Activated T-helper 1 cell treated with anti-CD3 and anti-CD28 coated beads, Interleukin-12 subunit alpha, Interleukin-12 subunit beta, Interleukin-2, Interleukin-4 antibody, amounts not matched to agents 30 ng/mL and 10 ng/mL and 1 ng/mL, durations not matched to agents 14 hours and 24 hours and 36 hours (primary cell): Measurements from ENCODE around the gene PIGA. TPM values are rescaled to one million over a fixed set of nuclear protein-coding genes. Genes with fewer than 3 reads are reported as not detected.
A peak's percentile ranks its signal among the peaks of the same experiment; 100 is the strongest.

Experiments used
- DNase-seq: peaks from one replicate; pipeline ENCODE4 v3.0.0; 2021; ENCODE audit warnings: low spot score
- H3K27ac Mint-ChIP-seq: one replicate; pipeline ENCODE4 v1.8.0; 2021; ENCODE audit warnings: mild to moderate bottlenecking, mixed read lengths
- H3K27me3 Mint-ChIP-seq: one replicate; pipeline ENCODE4 v1.8.0; 2022; ENCODE audit warnings: mild to moderate bottlenecking, moderate library complexity, mixed read lengths; ENCODE audit not compliant: insufficient read depth
- H3K36me3 Mint-ChIP-seq: one replicate; pipeline ENCODE4 v1.8.0; 2021; ENCODE audit warnings: low read depth, mixed read lengths
- H3K4me1 Mint-ChIP-seq: one replicate; pipeline ENCODE4 v1.8.0; 2021; ENCODE audit warnings: low read depth, mixed read lengths
- H3K4me3 Mint-ChIP-seq: one replicate; pipeline ENCODE4 v1.8.0; 2021; ENCODE audit warnings: mild to moderate bottlenecking, moderate library complexity, mixed read lengths
- H3K9me3 Mint-ChIP-seq: one replicate; pipeline ENCODE4 v1.8.0; 2021; ENCODE audit warnings: mixed read lengths
- intact Hi-C: fragments of 100-400 bp; cut with micrococcal nuclease; formaldehyde crosslinking; loops from one replicate; pipeline ENCODE4 v1.15.1; 2024
- total RNA-seq: library from RNA; stranded (reverse); gene quantifications from 2 replicates; pipeline ENCODE4 v1.2.3, GENCODE V29; 2022

Gene PIGA, protein sequence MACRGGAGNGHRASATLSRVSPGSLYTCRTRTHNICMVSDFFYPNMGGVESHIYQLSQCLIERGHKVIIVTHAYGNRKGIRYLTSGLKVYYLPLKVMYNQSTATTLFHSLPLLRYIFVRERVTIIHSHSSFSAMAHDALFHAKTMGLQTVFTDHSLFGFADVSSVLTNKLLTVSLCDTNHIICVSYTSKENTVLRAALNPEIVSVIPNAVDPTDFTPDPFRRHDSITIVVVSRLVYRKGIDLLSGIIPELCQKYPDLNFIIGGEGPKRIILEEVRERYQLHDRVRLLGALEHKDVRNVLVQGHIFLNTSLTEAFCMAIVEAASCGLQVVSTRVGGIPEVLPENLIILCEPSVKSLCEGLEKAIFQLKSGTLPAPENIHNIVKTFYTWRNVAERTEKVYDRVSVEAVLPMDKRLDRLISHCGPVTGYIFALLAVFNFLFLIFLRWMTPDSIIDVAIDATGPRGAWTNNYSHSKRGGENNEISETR
- total RNA-seq = 23.9 and 25.4 TPM in 2 replicates

DNA sequence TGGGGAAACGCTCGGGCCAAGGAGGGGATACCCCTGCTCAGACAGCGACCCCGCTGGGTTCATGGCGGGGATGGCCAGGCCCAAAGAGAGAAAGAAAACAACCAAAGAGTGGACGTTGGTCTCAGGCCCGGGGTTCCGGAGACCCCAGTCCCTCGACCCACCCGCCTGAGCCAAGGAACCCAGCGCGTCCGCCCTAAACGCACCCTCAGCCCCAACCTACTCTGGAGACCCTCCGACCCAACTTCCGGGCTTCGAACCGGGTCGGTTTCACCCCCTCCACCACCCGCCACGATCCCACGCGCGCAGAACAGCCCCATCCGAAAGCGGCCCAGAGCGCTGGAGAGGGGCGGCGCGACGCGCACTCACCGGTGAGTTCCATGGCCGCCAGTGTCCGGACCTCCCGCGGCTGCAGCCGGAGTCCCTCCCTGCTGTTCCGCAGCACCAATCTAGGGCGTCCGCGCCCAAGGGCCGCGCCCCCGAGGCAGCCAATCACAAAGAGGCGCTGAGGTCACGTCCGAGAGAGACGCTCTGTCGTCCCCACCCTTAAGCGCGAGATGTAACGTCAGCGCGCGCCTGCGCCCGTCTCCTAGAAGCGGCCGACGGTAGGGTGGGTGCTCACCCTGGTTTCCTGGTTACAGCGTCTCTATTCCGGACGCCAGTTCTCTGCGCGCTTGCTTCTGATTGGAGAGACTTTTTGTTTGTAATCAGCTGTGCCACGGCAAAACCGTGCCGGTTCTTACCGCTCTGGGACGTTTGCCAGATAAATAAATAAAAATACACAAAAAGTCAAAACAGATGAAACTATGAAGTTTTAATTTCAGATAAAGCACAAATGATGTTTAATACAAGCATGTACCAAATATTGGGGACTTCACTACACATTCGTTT is at the start of gene PIGA:
Gene PIGA (minus strand): TSS at position 389 of the 888 bp plus-strand sequence. CDS start 3,593 bp downstream, outside the sequence.
- Mint-ChIP-seq H3K4me1 (peaks cover 14% of the 10 kb centered on the region), H3K27ac (peak within 1 kb of the TSS; percentile 88), H3K4me3 (peak within 1 kb of the TSS; percentile 91), H3K9me3 (no peaks in the 10 kb centered on the region), H3K27me3 (no peaks in the 10 kb centered on the region), H3K36me3 (peaks cover 9% of the 10 kb centered on the region)
- peak; percentile 89 for DNase-seq
- intact Hi-C loops = loop anchor here (1.0 to 10.0 kb wide), 10 partner anchors 157 to 1681 kb away; partner anchors contain the start of genes AP1S2, CA5B, FANCB and GEMIN8

DNA sequence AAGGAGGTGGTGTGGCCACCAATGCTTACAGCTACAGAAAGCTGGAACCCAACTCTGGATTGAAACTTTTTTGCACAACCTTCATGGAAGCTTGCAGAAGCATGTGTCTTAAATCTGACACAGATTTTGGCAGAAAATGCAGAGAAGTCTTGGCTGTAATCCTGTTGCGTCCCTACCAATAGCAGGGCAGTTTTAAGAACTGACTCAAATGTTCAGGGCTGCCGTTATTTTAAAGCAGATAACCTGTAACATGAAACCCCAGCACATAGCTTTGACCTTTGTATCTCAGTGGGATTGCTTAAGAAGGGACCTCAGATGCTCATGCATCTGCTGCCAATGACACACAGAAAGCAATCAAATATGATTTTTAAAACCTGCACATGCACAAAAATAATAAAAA is 49.0 kb upstream of the PIGA start, which contains the start of gene VEGFD:
Gene VEGFD (minus strand): TSS at position 110 of the 400 bp plus-strand sequence. CDS start 467 bp downstream, outside the sequence.
- Mint-ChIP-seq H3K36me3 (no peaks in the 10 kb centered on the region), H3K4me3 (no peak within 1 kb of the TSS), H3K27me3 (no peaks in the 10 kb centered on the region), H3K27ac (no peak within 1 kb of the TSS), H3K4me1 (no peaks in the 10 kb centered on the region), H3K9me3 (no peaks in the 10 kb centered on the region)
- intact Hi-C loops = no loop called here
- DNase-seq = no peak

DNA sequence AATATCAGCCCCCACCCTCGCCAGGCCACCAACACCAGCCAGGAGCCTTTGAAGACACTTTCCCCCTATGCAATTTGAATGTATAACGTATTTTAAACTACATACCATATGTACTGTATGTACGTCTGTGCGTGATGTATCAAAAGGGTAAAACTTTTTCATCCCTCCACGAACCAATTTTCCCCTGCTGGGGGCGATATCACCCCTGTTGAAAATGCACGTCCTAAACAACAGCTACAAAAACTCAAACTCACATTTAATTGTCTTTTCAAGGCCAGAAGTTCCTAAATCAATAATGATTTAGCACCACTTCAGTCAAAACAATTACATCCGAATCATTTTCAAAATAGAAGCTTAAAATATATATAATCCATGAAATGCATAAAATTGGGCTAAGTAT is 47.5 kb upstream of the PIGA start:
- intact Hi-C loops = no loop called here
- no peaks in the 10 kb centered on the region for H3K4me1 Mint-ChIP-seq
- no peaks in the 10 kb centered on the region for H3K9me3 Mint-ChIP-seq
- no peak overlapping the region for H3K4me3 Mint-ChIP-seq
- DNase-seq = no peak
- H3K27ac Mint-ChIP-seq = no peak overlapping the region
- no peaks in the 10 kb centered on the region for H3K27me3 Mint-ChIP-seq
- no peaks in the 10 kb centered on the region for H3K36me3 Mint-ChIP-seq

DNA sequence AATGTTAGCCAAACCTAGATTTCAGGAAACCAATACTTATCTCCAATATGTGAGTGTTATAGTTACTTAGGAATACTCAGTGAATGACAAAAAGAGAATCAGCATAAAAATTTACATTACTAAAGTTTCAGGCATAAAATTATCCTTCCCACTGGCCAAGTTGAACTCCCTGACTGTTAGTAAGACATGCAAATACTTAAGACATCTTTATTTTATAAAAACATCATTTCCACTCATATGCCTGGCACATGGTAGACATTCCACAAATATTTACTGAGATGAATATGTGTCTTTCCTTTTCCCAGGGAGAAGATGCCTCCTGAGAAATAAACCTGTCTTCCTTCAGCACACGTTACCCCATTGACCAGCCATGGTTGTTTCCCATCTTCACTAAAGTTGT is 41.6 kb upstream of the PIGA start:
- Mint-ChIP-seq H3K27ac (no peak overlapping the region), H3K36me3 (no peaks in the 10 kb centered on the region), H3K4me1 (no peaks in the 10 kb centered on the region), H3K9me3 (no peaks in the 10 kb centered on the region), H3K27me3 (no peaks in the 10 kb centered on the region), H3K4me3 (no peak overlapping the region)
- intact Hi-C loops = no loop called here
- no peak for DNase-seq

DNA sequence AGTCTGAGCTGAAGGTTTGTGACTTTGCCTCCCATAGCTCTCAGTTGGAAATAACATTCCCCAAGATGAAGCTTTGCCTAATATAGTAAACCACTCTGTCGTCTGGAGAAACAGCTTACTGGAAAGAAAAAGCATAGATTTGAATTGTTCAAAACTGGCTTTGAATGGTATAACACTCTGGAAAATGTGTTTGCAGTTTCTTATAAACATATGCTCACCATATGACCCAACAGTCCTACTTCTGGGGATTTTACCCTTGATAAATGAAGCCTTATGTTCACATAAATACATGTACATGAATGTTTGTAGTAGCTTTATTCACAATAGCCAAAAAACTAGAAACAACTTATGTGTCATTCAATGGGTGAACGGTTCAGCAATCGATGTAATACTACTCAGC is 38.7 kb upstream of the PIGA start:
- Mint-ChIP-seq H3K27me3 (peaks cover 3% of the 10 kb centered on the region), H3K36me3 (no peaks in the 10 kb centered on the region), H3K4me3 (no peak overlapping the region), H3K9me3 (no peaks in the 10 kb centered on the region), H3K4me1 (no peaks in the 10 kb centered on the region), H3K27ac (no peak overlapping the region)
- no peak for DNase-seq
- intact Hi-C loops = no loop called here

DNA sequence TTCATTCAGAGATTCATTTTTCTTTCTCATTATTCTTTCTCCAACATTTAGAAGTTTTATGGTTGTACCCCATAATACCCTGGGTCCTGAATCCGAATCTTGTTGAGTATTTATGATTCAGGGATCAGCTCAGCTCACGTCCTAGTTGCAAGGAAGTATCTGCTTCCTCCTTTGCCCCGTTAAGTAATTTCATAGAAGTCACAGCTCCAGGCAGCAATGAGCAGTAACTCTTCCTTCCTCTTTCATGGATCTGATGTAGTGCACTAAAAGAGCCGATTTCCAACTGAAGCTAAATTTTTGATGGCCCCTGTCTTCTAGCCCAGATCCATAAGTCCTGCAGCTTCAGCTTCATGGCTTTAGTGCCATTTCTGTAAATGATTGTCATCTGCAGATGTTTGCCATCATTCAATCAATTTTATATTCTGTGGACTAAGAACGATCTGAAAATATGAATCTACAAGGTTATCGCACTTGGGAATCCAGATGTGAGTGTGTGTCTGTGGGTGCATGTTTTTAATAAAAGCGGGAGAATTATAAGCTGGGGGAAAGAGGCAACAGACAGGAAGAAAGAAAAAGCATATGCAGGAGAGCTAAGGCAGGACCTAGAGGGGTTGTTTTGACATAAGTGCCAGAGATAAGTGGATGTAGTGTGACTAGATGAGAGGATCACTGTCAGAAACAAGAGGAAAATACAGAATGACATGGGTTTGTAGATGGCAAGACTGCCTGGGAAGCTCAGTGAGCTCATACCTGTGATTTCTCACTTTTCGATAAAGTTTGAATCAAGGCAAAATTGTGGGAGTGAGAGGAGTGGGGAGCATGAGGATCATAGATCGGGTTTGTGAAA is 31.4 kb upstream of the PIGA start:
- H3K36me3 Mint-ChIP-seq = no peaks in the 10 kb centered on the region
- DNase-seq = no peak
- no peak overlapping the region for H3K27ac Mint-ChIP-seq
- intact Hi-C loops = no loop called here
- H3K4me1 Mint-ChIP-seq = no peaks in the 10 kb centered on the region
- H3K4me3 Mint-ChIP-seq = no peak overlapping the region
- no peaks in the 10 kb centered on the region for H3K9me3 Mint-ChIP-seq
- H3K27me3 Mint-ChIP-seq = peaks cover 13% of the 10 kb centered on the region

DNA sequence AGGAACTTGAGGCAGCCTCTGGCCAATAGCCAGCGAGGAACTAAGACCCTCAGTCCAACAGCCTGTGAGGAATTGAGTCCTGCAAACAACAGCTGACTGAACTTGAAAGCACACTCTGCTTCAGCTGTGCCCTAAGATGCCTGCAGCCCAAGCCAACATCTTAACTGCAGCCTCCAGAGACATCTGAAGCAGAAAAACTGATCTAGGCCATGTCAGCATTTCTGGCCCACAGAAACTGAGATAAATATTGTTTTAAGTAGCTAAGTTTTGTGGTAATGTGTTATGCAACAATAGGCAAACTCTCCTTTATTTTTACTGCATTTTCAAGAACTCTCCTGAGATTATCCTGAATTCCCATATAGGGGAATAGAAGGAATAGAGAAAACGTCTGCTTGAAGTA is 24.4 kb upstream of the PIGA start:
- Mint-ChIP-seq H3K9me3 (no peaks in the 10 kb centered on the region), H3K36me3 (no peaks in the 10 kb centered on the region), H3K27ac (no peak overlapping the region), H3K4me3 (no peak overlapping the region), H3K4me1 (no peaks in the 10 kb centered on the region), H3K27me3 (peaks cover 2% of the 10 kb centered on the region)
- intact Hi-C loops = no loop called here
- DNase-seq = no peak

DNA sequence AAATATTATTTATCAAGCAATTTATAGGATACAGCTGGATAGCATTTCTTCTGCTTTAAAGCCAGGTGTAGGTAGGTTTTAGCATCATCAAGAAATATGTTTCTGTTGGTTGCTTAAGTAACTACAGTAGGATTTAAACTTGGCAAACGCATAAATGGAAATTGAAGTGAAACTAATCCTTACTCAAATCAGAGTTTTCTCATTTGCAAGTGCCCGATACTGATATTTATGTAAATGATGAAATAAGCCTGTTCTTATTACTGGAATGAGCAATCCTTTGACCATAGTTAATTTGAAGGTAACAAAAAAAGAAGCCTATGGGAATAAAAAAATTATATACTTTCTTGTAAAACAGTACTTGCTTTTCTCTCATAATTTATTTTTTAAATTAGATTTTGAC is 23.2 kb upstream of the PIGA start:
- no peaks in the 10 kb centered on the region for H3K36me3 Mint-ChIP-seq
- no peak for DNase-seq
- no peaks in the 10 kb centered on the region for H3K4me1 Mint-ChIP-seq
- H3K9me3 Mint-ChIP-seq = no peaks in the 10 kb centered on the region
- H3K27me3 Mint-ChIP-seq = peaks cover 2% of the 10 kb centered on the region
- H3K4me3 Mint-ChIP-seq = no peak overlapping the region
- intact Hi-C loops = no loop called here
- no peak overlapping the region for H3K27ac Mint-ChIP-seq

DNA sequence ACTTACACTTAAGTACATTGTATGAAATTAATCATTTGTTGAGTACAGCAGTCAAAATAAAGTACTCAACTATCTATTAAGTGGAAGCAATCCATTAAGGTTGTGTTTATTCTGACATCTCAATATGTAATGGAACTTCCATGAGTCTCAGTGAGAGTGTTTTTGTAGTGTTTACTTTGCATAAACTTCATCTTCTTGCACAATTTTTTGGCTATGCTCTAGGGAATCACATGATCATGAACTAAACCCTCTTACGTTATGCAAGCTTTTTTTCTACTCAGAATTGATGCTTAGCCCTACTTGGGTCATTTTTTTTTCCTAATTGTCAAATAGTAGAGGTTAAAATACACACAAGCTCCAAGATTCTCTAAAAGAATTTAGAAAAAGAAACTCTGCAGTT is 21.1 kb upstream of the PIGA start:
- Mint-ChIP-seq H3K4me3 (no peak overlapping the region), H3K9me3 (no peaks in the 10 kb centered on the region)

DNA sequence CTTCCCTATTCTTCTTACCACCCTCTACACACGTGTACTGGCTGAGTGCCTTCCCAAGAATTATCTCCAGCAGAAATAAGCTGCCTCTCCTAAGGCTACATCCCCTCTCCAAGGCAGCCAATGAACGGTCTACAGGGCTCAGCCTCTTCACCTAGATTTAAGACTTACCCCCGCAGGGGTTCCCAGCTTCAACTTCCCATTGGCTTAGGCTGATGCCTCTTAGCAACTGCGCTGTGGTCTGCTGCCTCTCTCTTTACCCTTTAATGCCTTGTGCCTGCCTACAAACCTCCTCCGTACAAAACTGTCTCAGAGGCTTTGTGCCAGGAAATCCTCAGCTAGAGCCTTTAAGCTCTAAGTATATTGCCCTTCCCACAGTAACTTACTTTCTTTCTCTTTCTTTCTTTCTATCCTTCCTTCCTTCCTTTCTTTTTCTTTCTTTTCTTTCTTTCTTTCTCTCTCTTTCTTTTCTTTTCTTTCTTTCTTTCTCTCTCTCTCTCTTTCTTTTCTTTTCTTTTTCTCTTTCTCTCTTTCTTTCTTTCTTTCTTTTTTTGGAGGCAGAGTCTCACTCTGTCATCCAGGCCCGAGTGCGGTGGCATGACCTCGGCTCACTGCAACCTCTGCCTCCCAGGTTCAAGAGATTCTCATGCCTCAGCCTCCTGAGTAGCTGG is 15.1 kb upstream of the PIGA start:
- Mint-ChIP-seq H3K27ac (no peak overlapping the region), H3K9me3 (no peaks in the 10 kb centered on the region), H3K4me3 (no peak overlapping the region), H3K27me3 (no peaks in the 10 kb centered on the region), H3K36me3 (no peaks in the 10 kb centered on the region), H3K4me1 (no peaks in the 10 kb centered on the region)
- DNase-seq = no peak
- intact Hi-C loops = no loop called here

More for the DNA sequence above, 21.1 kb upstream of the PIGA start:
- Mint-ChIP-seq H3K27ac (no peak overlapping the region), H3K4me1 (no peaks in the 10 kb centered on the region), H3K27me3 (peaks cover 2% of the 10 kb centered on the region), H3K36me3 (no peaks in the 10 kb centered on the region)
- no peak for DNase-seq
- intact Hi-C loops = no loop called here

DNA sequence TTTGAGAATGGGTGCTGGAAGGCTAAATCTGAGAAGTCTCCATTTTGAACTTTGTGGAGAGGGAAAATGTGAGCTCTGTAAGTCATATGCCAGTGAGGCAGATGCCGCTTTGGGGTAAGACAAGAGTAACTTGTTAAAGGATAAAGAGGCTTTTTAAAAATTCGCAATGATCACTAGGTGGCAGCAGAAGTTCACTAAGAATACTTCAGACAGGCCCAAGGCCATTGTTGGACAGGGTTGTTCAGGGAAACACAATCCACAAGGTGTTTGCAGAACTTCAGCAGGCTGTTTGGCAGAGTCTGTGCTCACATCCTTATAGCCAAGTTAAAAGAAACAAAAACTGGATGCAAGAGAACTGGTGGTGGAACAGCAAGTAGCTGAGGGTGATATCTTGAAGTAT is 13.7 kb upstream of the PIGA start:
- Mint-ChIP-seq H3K9me3 (no peaks in the 10 kb centered on the region), H3K27me3 (no peaks in the 10 kb centered on the region), H3K4me1 (no peaks in the 10 kb centered on the region), H3K36me3 (no peaks in the 10 kb centered on the region), H3K27ac (no peak overlapping the region), H3K4me3 (no peak overlapping the region)
- no peak for DNase-seq
- intact Hi-C loops = loop anchor here (1.0 kb wide), 2 partner anchors 119 to 216 kb away; no protein-coding TSS in a partner anchor

DNA sequence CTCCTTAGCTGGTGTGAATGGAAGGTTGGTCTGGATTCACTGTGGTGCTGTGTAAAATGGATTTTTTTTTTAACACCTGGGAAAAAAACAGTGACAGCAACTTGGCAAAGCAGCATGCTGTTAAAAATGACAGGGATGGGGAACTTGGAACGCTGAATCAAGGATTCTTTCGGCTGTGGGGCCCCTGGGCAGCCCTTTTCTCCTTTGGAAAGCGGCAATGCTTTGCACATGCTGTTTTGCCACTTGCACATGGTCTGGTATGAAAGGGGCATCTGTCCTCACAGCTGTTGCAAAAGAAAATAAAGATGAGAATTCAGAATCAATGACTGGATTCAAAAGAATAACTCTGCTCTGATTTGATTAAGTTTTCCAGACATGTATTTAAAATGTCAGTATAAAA is 10.7 kb upstream of the PIGA start:
- no peak for DNase-seq
- H3K36me3 Mint-ChIP-seq = no peaks in the 10 kb centered on the region
- no peaks in the 10 kb centered on the region for H3K27me3 Mint-ChIP-seq
- H3K27ac Mint-ChIP-seq = no peak overlapping the region
- intact Hi-C loops = no loop called here
- H3K4me1 Mint-ChIP-seq = no peaks in the 10 kb centered on the region
- no peak overlapping the region for H3K4me3 Mint-ChIP-seq
- H3K9me3 Mint-ChIP-seq = no peaks in the 10 kb centered on the region
